Activated CD8-positive, alpha-beta memory T cell treated with anti-CD3 and anti-CD28 coated beads, Interleukin-2, amount 10 ng/mL, durations not matched to agents 7 days and 5 days (primary cell): ENCODE measurements around the gene IMPA2. TPM values are rescaled to one million over a fixed set of nuclear protein-coding genes. Genes with fewer than 3 reads are reported as not detected.

Source experiments
- ATAC-seq: fragments of 150-1000 bp; cut with Tn5 transposase; one replicate; pipeline ENCODE4 v1.10.0; 2021; ENCODE audit warnings: moderate library complexity
- CTCF ChIA-PET: fragments of 350-600 bp; sonication (Branson Sonifier 250); formaldehyde crosslinking; loops from one replicate; lab custom pipeline; 2021; ENCODE audit warnings: antibody characterized with exemption; lab: Charles Lee
- DNase-seq: peaks from one replicate; pipeline ENCODE4 v3.0.0-alpha.2; 2020
- H3K27ac Mint-ChIP-seq: one replicate; pipeline ENCODE4 v1.8.0; 2021; ENCODE audit warnings: mild to moderate bottlenecking, mixed read lengths
- H3K27me3 Mint-ChIP-seq: one replicate; pipeline ENCODE4 v1.8.0; 2021; ENCODE audit warnings: mixed read lengths
- H3K36me3 Mint-ChIP-seq: one replicate; pipeline ENCODE4 v1.8.0; 2021; ENCODE audit warnings: mild to moderate bottlenecking, mixed read lengths
- H3K4me1 Mint-ChIP-seq: one replicate; pipeline ENCODE4 v1.8.0; 2021; ENCODE audit warnings: mixed read lengths
- H3K4me3 Mint-ChIP-seq: one replicate; pipeline ENCODE4 v1.8.0; 2021; ENCODE audit warnings: mild to moderate bottlenecking, moderate library complexity, mixed read lengths
- H3K9me3 Mint-ChIP-seq: one replicate; pipeline ENCODE4 v1.8.0; 2022; ENCODE audit warnings: low read depth, mixed read lengths
- total RNA-seq, 2 experiments: library from RNA; stranded (reverse); gene quantifications; one replicate each; pipeline ENCODE4 v1.2.3, GENCODE V29; 2021

Gene IMPA2
- total RNA-seq, 2 experiments from 2014 or later, result 14.1 to 19.1 TPM

DNA sequence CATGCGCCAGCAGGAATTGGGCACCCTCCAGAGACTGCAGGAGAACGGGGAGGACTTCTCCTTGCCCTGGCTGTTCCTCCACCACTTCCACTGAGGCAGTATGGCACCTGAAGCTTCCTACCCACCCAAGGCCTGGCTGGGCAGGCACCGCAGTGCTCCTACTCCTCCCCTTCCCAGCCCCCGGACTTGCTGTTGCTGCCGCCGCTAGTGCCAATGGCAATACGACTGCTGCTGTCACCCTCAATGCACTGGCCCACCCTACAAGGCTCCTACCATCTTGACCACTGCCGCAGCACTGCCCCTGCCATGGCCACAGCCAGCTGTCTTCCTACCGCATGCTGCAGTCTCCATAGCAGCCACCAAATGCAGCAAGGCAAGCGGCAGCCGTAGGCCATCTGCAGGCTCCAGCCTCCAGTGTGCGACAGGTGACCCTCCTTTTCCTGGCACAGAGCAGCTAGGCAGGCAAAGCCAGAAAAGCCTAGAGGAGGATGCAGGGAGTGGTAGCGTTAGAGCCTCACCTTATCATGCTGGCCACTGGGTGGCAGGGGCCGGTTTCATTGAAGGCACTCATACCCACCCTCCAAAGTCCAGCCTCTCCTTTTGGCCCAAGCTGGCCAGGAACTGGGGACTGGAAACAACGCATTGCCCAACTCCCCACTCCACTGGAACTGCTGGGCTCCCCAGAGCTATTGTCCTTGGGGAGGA, 64.9 kb downstream of the IMPA2 start:
- H3K4me1 Mint-ChIP-seq, result peaks cover 18% of the 10 kb centered on the region
- CTCF ChIA-PET, result no interaction called here
- no peak for ATAC-seq

DNA sequence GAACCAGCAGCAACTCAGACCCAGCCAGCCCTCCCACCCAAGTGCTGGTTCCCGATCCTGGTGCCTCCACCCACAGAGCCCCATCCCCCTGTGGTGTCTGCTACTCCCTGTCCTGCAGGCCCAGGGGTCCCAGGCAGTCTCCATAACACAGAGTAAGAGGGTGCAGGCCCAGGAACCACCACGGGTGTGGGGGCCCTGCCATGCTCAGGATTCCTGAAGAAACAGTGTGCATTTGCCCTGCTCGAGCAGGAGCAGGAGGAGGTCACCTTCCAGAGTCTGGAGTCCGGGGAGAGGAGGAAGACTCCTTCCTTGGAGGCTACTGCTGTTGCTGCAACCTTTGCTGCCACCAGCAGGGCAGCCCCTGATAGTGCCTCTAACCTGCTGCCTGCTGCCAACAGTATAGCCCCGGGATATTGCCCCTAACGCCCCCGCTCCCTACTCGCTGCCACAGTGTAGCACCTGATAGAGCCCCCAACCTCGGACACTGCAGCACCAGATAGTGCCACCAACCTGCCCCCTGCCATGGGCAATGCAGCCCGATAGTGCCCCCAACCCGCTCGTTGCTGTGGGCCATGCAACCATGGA, 65.5 kb downstream of the IMPA2 start:
- CTCF ChIA-PET, result no interaction called here
- DNase-seq, result no peak
- no peaks in the 10 kb centered on the region for H3K36me3 Mint-ChIP-seq
- no peak overlapping the region for H3K4me3 Mint-ChIP-seq
- H3K27ac Mint-ChIP-seq, result no peak overlapping the region
- peak; percentile 39 for ATAC-seq
- peaks cover 17% of the 10 kb centered on the region for H3K27me3 Mint-ChIP-seq
- H3K9me3 Mint-ChIP-seq, result no peaks in the 10 kb centered on the region
- peaks cover 12% of the 10 kb centered on the region for H3K4me1 Mint-ChIP-seq

More for the DNA sequence above, 64.9 kb downstream of the IMPA2 start:
- no peak for DNase-seq
- Mint-ChIP-seq H3K36me3 (no peaks in the 10 kb centered on the region), H3K4me3 (no peak overlapping the region), H3K27ac (no peak overlapping the region), H3K9me3 (no peaks in the 10 kb centered on the region), H3K27me3 (peaks cover 13% of the 10 kb centered on the region)

DNA sequence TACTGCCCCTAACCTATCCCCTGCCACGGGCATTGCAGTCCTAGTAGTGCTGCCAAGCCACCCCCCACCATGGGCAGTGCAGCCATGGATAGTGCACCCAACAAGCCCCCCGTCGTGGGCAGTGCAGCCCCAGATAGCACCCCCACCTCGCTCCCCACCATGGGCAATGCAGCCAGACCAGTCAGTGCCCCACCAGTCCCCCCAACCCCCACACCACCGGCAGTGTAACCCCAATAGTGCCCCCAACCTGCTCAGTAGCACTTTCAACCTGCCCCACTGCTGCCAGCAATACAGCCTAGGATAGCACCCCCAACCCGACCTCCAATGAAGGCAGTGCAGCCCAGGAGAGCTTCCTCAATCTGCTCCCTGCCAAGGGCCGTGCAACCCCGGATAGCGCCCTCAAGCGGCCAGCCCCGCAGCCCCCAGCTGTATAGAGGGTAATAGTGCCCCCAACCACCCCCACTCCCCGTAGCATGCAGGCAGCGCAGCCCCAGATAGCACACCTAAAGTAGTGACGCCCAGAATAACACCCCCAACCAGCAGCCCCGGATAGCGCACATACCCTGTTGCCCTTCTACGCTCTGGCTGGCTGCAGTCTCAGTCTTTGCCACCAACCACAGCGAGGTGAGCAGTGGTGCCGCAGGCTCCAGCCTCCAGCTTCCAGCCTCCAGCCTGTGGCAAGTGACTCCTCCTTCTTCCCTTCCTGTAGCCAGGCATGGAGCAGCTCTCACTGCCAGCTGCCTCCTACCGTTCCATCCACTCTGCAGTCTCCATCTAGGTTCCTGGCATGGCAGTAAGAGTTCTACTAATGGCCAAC, 66.9 kb downstream of the IMPA2 start:
- no peaks in the 10 kb centered on the region for H3K9me3 Mint-ChIP-seq
- peaks cover 7% of the 10 kb centered on the region for H3K4me1 Mint-ChIP-seq
- no peaks in the 10 kb centered on the region for H3K36me3 Mint-ChIP-seq
- no peak overlapping the region for H3K4me3 Mint-ChIP-seq
- DNase-seq (no peak), ATAC-seq (no peak)
- no peak overlapping the region for H3K27ac Mint-ChIP-seq
- CTCF ChIA-PET, result interaction anchor here (0.8 kb wide), 1 partner anchor 10 kb away, joined by 3 read pairs; no protein-coding TSS in a partner anchor
- peaks cover 28% of the 10 kb centered on the region for H3K27me3 Mint-ChIP-seq

DNA sequence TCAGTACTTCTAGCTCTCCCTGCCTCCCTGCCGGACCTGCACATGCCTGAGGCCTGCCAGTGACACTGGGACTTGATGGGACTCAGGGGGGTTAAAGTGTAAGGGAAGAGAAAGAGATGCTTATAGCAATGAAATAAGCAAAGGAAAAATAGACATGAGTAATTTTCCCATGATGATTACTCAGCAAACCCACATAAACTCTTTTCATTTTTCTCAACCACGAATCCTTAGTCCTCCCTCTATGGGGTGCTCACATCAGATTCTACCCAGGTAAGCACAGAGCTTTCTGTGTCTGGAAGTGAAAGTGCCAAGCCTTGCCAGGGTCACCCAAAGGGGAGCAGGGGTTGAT, 67.5 kb downstream of the IMPA2 start:
- Mint-ChIP-seq H3K27me3 (peaks cover 27% of the 10 kb centered on the region), H3K4me3 (no peak overlapping the region), H3K36me3 (no peaks in the 10 kb centered on the region), H3K9me3 (no peaks in the 10 kb centered on the region), H3K27ac (no peak overlapping the region), H3K4me1 (peaks cover 7% of the 10 kb centered on the region)
- CTCF ChIA-PET, result interaction anchor here (0.8 to 1.4 kb wide), 2 partner anchors 10 to 110 kb away, joined by 3 read pairs; no protein-coding TSS in a partner anchor
- DNase-seq (no peak), ATAC-seq (no peak)

DNA sequence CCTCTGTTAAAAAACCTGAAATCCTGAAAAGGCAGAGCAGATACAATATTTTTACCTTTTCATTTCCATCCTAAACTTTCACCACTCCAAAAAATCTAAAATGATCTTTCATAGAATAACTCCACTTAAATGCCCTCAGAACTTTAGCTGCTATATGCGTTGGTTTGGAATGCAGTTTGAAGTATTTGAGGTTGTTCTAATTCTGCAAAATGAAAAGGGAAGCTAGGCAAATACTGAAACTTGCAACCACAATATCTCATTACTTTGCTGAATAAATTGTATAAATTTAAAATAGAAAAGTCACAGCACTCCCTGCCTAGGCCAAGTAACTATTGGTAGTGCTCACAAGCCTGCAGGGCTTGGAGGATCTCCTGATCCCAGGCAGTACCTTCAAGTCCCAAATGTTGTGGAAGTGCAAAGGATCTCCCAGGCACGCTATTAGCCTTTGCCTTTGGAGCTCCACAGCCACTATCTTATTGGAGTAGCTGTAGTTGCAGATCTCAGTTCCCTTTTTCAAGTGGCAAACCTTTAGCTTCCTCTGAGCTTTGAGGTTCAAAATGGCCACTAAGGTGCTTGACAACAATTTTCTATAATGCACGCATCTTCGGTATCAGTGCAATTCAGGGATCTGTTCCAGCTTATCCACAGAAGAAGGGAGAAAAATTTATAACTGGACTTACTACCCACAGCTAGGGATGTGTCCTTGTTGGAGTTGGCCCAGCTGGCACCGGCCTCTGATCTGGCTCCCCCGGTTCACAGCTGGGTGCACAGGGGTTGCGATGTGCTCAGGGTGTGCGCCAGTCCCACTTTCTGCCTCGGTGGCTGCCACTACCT, 68.9 kb downstream of the IMPA2 start:
- CTCF ChIA-PET, result interaction anchor here (1.4 kb wide), 1 partner anchor 112 kb away, joined by 3 read pairs; no protein-coding TSS in a partner anchor
- H3K27ac Mint-ChIP-seq, result no peak overlapping the region
- H3K9me3 Mint-ChIP-seq, result no peaks in the 10 kb centered on the region
- no peaks in the 10 kb centered on the region for H3K36me3 Mint-ChIP-seq
- H3K4me1 Mint-ChIP-seq, result peaks cover 7% of the 10 kb centered on the region
- no peak for DNase-seq
- H3K27me3 Mint-ChIP-seq, result peaks cover 34% of the 10 kb centered on the region
- H3K4me3 Mint-ChIP-seq, result no peak overlapping the region
- no peak for ATAC-seq

DNA sequence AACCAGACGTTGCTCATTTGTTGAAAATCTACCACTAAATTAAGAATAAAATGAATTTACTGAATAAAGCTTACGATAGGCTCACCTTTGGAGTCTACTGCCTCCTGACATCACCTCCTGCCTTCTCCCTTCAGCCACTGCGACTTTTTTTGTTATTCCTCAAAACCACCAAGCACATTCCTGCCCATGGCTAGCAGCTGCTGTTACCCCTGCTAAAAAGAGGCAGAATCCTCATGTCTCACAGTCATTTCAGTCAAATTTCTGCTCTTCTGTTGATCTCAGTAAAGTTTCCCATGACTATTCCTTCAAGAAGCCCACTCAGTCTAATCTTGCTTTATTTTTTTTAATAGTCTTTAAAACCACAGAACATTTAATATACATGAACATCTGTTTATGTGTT, 71.6 kb downstream of the IMPA2 start:
- Mint-ChIP-seq H3K4me3 (no peak overlapping the region), H3K9me3 (no peaks in the 10 kb centered on the region), H3K36me3 (no peaks in the 10 kb centered on the region), H3K27me3 (peaks cover 36% of the 10 kb centered on the region), H3K27ac (no peak overlapping the region), H3K4me1 (peaks cover 7% of the 10 kb centered on the region)
- no peak for ATAC-seq
- no peak for DNase-seq
- CTCF ChIA-PET, result no interaction called here

DNA sequence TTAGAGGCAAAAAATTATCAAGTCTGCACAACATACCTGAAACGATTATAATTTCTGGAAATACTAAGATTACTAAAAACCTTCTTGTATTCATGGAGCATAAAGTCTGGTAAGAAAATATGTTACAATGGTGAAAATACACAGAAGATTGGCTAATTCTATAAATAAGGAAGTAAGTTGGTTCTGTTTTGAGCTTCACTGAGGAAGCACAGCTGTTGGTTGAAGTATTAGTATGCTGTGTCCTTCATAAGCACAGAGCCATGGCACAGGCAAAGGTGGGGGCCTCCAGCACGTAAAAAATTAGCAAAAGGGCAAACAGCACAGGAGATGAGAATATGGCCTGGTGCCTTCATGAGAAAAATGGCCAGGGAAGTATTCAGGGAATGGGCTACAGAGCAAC, 72.0 kb downstream of the IMPA2 start:
- CTCF ChIA-PET, result no interaction called here
- Mint-ChIP-seq H3K27me3 (peaks cover 38% of the 10 kb centered on the region), H3K9me3 (no peaks in the 10 kb centered on the region), H3K36me3 (no peaks in the 10 kb centered on the region), H3K4me1 (peaks cover 6% of the 10 kb centered on the region), H3K4me3 (no peak overlapping the region), H3K27ac (no peak overlapping the region)
- ATAC-seq (no peak), DNase-seq (no peak)

DNA sequence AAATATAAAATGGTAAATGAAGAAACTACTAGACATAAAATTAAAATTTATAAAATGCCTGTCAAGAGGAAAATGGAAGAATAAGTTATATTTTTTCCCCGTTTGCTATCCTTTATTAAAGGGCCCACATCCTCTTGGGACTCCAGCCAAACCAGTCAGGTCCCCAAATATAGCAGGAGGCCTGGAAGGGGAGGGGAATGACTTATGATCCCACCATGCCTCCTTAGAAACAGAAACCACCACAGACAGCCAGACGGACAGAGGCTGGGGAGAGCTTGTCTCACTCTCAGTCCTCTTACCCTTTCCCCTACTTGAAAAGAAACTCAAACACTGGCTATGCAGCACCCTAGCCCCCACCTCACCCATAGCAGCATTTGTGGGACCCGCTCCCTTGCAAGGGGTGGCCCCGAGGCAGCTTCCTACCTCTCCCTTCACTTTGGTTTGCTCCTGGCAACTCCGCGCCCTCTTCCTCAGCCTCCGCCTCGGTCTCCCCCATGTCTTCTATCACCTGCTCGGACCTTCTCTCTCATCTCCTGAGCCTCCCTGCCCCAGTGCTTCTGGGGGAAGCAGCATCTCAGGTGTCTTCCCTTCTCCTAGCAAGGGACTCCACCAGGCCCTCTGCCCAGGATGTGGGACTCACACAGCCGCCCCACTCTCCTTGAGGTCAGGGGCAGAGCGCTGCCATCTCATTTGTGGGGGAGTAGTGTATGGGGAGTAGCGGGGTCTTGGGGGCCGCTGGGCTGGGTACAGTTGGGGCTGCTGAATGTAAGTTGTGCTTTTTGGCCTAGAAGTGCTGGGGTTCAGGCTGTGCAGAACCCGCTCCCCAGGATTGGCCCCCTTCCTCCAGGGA, 75.0 kb downstream of the IMPA2 start:
- Mint-ChIP-seq H3K4me1 (no peaks in the 10 kb centered on the region), H3K9me3 (no peaks in the 10 kb centered on the region), H3K27ac (no peak overlapping the region), H3K4me3 (no peak overlapping the region), H3K27me3 (peaks cover 28% of the 10 kb centered on the region), H3K36me3 (no peaks in the 10 kb centered on the region)
- DNase-seq, result no peak
- CTCF ChIA-PET, result no interaction called here
- no peak for ATAC-seq

DNA sequence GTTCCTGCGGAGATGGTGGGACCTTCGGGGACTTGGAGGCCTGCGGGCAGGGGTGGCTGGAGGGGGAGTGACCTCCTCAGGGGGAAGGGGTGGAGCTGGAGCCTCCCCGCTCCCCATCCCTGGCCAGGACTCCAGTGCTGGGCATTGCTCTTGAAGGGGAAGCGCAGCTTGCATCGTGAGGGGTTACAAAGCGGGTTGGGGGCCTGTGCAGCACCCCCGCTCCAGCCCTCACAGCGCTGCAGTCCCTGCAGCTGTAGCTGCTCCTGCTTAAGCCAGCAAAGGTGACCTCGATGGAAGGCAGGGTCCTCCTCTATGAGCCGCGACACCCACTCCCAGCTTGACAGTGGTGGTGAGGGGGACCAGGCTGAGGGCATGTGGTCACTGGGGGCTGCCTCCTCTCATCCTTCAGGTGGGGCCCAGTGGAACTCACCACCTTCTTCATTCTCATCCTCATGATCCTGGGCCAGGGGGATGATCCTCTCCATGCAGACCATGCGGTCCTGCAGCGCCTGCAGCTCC, 75.6 kb downstream of the IMPA2 start:
- CTCF ChIA-PET, result interaction anchor here (1.3 kb wide), 1 partner anchor 20 kb away, joined by 3 read pairs; no protein-coding TSS in a partner anchor
- Mint-ChIP-seq H3K27ac (no peak overlapping the region), H3K4me1 (no peaks in the 10 kb centered on the region), H3K27me3 (peaks cover 24% of the 10 kb centered on the region), H3K36me3 (no peaks in the 10 kb centered on the region), H3K9me3 (no peaks in the 10 kb centered on the region), H3K4me3 (no peak overlapping the region)
- DNase-seq (no peak), ATAC-seq (no peak)

DNA sequence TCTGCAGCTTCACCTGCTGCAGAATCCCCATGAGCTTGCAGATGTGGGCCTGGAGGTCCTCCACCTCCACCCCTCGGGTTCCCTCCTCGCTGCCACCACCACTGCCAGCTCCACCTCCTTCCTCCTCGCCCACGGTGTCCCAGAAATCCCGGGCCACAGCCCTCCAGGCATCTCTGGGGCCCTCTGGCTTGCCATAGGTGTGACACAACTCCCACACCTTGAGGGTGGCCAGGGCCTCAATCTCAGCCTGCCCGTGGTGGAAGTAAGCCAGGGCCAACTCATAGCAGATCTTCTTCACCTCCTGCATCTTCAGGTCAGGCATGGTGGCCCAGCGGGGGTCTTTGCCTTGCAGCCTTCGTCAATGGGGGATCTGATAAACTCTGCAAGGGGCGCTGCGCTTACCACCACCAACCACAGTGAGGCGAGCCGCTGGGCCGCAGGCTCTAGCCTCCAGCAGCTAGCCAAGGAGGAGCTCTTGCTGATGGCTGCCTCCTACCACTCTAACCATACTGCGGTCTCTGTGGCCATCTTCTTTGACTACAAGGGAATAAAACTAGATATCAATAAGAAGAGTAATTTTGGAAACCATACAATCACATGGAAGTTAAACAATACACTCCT, 76.2 kb downstream of the IMPA2 start:
- ATAC-seq (no peak), DNase-seq (peak; percentile 38)
- CTCF ChIA-PET, result interaction anchor here (1.3 kb wide), 1 partner anchor 21 kb away, joined by 3 read pairs; no protein-coding TSS in a partner anchor
- Mint-ChIP-seq H3K9me3 (no peaks in the 10 kb centered on the region), H3K36me3 (no peaks in the 10 kb centered on the region), H3K4me1 (no peaks in the 10 kb centered on the region), H3K4me3 (no peak overlapping the region), H3K27me3 (peaks cover 20% of the 10 kb centered on the region), H3K27ac (no peak overlapping the region)

DNA sequence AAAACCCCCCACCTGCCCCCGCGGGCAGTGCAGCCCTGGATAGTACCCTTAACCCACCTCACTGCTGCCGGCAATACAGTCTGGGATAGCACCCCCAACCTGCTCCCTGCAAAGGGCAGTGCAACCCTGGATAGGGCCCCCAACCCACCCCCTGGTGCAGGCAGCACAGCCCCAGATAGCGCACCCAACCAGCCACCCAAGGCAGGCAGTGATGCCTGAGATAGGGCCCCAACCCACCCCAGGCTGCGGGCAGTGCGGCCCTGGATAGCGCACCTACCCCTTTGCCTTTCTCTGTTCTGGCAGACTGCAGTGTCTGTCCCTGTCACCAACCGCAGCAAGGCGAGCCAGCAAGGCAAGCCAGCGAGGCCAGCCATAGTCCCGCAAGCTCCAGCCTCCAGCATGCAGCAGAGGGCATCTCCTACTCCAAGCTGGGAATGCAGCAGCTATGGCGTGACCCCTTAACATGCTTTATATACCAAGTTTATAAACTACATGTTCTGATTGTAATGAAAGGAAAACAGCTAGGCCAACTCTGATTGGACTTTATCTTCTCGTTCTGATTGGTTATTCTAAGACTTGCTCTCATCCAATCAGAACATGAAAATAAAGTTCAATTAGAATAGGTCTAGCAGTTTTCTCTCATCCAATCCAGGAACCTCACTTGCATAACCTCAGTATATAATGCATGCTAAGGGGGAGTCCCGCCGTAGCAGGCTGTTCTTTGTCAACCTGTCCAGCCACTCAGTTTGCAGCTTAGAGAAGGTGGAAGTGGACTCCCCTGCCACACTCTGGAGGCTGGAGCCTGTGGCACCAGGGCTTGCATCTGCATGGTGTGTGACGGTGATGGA, 78.3 kb downstream of the IMPA2 start:
- Mint-ChIP-seq H3K4me1 (no peaks in the 10 kb centered on the region), H3K27me3 (peaks cover 4% of the 10 kb centered on the region), H3K9me3 (no peaks in the 10 kb centered on the region), H3K4me3 (no peak overlapping the region), H3K27ac (no peak overlapping the region), H3K36me3 (no peaks in the 10 kb centered on the region)
- ATAC-seq (no peak), DNase-seq (no peak)
- CTCF ChIA-PET, result no interaction called here
